HCT116 (cell line): Measurements from ENCODE around the gene GPX1. TPM values are rescaled to one million over a fixed set of nuclear protein-coding genes. Genes with fewer than 3 reads are reported as not detected.
"Not testable (repeated sequence)": the region's sequence is repeated elsewhere in the genome, so short reads cannot be mapped to it uniquely, and the experiment has no call there.

Experiments
- ATAC-seq: fragments of 200-7000 bp; cut with Tn5 transposase; 2 replicates; pipeline ENCODE4 v1.9.1; 2020; ENCODE audit warnings: mild to moderate bottlenecking, moderate library complexity
- BruUV-seq: library from RNA; stranded (reverse); fragments of 400-500 nt; replicated peaks from 2 replicates; lab custom pipeline; 2021; lab: Mats Ljungman, UMichigan
- CTCF ChIA-PET: fragments of 300-600 bp; sonication (Branson Sonifier 250); formaldehyde crosslinking; loops from one replicate; lab custom pipeline; 2021; ENCODE audit warnings: antibody characterized with exemption; lab: Charles Lee
- POLR2A ChIA-PET: fragments of 300-600, 350-600 bp; sonication (Branson Sonifier 250); formaldehyde crosslinking; loops from one replicate; lab custom pipeline; 2021; ENCODE audit warnings: antibody characterized with exemption; lab: Charles Lee
- RAD21 ChIA-PET, 2 experiments: fragments of 300-600 bp; sonication (Branson Sonifier 250); formaldehyde crosslinking; loops; one replicate each; lab custom pipeline; 2023; ENCODE audit warnings: low total read pairs in 2 of 2; ENCODE audit not compliant: uncharacterized antibody in 2 of 2, unreplicated experiment in 2 of 2, low non-redundant PET in 1 of 2; lab: Charles Lee
- DNase-seq: peaks from one replicate; pipeline ENCODE4 v3.0.0-alpha.2; 2010; ENCODE audit warnings: low read depth, low spot score
- H2AFZ ChIP-seq: fragments of 200-600 bp; shearing (Covaris generic), sonication (generic); 2 replicates; pipeline ENCODE4 v1.6.1; 2017; ENCODE audit warnings: low read depth, mixed run types, mixed read lengths, antibody characterized with exemption, low read length; ENCODE audit not compliant: poor library complexity, severe bottlenecking
- H3K27ac ChIP-seq: 2 replicates; pipeline ENCODE4 v1.5.1; 2012; ENCODE audit warnings: low read depth, low read length
- H3K27me3 ChIP-seq: fragments of 200-600 bp; sonication (generic); 2 replicates; pipeline ENCODE4 v1.6.1; 2016; ENCODE audit warnings: mixed run types, low read length, mixed read lengths; ENCODE audit not compliant: insufficient read depth
- H3K36me3 ChIP-seq, 2 experiments: fragments of 200-500 bp in 1 of 2; fragments of 200-600 bp in 1 of 2; sonication (Bioruptor generic) in 1 of 2; sonication (generic) in 1 of 2; 2 replicates each; pipeline versions ENCODE4 v1.5.1 to v1.6.1; 2014 to 2016; ENCODE audit warnings: low read length in 2 of 2, inconsistent platforms in 1 of 2, mixed read lengths in 1 of 2, mixed run types in 1 of 2; ENCODE audit not compliant: insufficient read depth in 2 of 2, control insufficient read depth in 1 of 2
- H3K4me1 ChIP-seq, 2 experiments: fragments of 200-600 bp in 1 of 2; sonication (generic) in 1 of 2; 2 replicates each; pipeline versions ENCODE4 v1.5.1 to v1.6.1; 2012 to 2017; ENCODE audit warnings: low read length in 2 of 2, inconsistent platforms in 1 of 2, mild to moderate bottlenecking in 1 of 2, mixed read lengths in 1 of 2, mixed run types in 1 of 2, moderate library complexity in 1 of 2; ENCODE audit not compliant: insufficient read depth in 2 of 2, control insufficient read depth in 1 of 2
- H3K4me2 ChIP-seq: fragments of 200-600 bp; sonication (generic); 2 replicates; pipeline ENCODE4 v1.6.1; 2017; ENCODE audit warnings: mixed run types, low read length, mixed read lengths
- H3K4me3 ChIP-seq, 2 experiments: fragments of 200-600 bp in 1 of 2; sonication (generic) in 1 of 2; replicated peaks in 1 of 2; 2 replicates each; pipeline ENCODE4 v1.5.1; 2011 to 2016; ENCODE audit warnings: low read length in 2 of 2, control low read depth in 1 of 2, low read depth in 1 of 2, mild to moderate bottlenecking in 1 of 2, mixed read lengths in 1 of 2, mixed run types in 1 of 2
- H3K79me2 ChIP-seq: fragments of 200-600 bp; sonication (generic); 2 replicates; pipeline ENCODE4 v1.6.1; 2017; ENCODE audit warnings: mild to moderate bottlenecking, mixed run types, low read length, moderate library complexity, mixed read lengths; ENCODE audit not compliant: insufficient read depth
- H3K9ac ChIP-seq: fragments of 200-600 bp; sonication (generic); 2 replicates; pipeline ENCODE4 v1.6.1; 2016; ENCODE audit warnings: low read length, mixed read lengths
- H3K9me2 ChIP-seq: fragments of 200-600 bp; sonication (generic), shearing (Covaris generic); 2 replicates; pipeline ENCODE4 v1.6.1; 2017; ENCODE audit warnings: mixed run types, mild to moderate bottlenecking, moderate library complexity; ENCODE audit not compliant: insufficient read depth
- H3K9me3 ChIP-seq, 2 experiments: fragments of 200-500 bp in 1 of 2; fragments of 200-600 bp in 1 of 2; sonication (Bioruptor generic) in 1 of 2; sonication (generic) in 1 of 2; 2 replicates each; pipeline ENCODE4 v1.6.1; 2014 to 2017; ENCODE audit warnings: low read length in 2 of 2, mixed read lengths in 2 of 2, inconsistent platforms in 1 of 2, low read depth in 1 of 2, mild to moderate bottlenecking in 1 of 2, mixed run types in 1 of 2, moderate library complexity in 1 of 2; ENCODE audit not compliant: control insufficient read depth in 1 of 2, insufficient read depth in 1 of 2
- H4K20me1 ChIP-seq: fragments of 200-600 bp; sonication (generic), shearing (Covaris generic); 2 replicates; pipeline ENCODE4 v1.6.1; 2017; ENCODE audit warnings: mixed run types, mild to moderate bottlenecking, moderate library complexity; ENCODE audit not compliant: insufficient read depth
- EGR1 ChIP-seq: IDR thresholded peaks from 2 replicates; pipeline ENCODE4 v1.6.1; 2012; ENCODE audit warnings: low read depth
- ZFX ChIP-seq: fragments of 450-650 bp; IDR thresholded peaks from 2 replicates; pipeline ENCODE4 v1.6.1; 2017
- intact Hi-C: fragments of 100-400 bp; cut with micrococcal nuclease; formaldehyde crosslinking; loops from 2 replicates; pipeline ENCODE4 v1.10.0; 2022
- total RNA-seq: library from RNA; stranded (reverse); gene quantifications from one replicate; pipeline ENCODE4 v1.2.1, GENCODE V29; 2021; ENCODE audit not compliant: unreplicated experiment

The GPX1 gene
- total RNA-seq, 1 experiment from 2014 or later, result 330 TPM

DNA sequence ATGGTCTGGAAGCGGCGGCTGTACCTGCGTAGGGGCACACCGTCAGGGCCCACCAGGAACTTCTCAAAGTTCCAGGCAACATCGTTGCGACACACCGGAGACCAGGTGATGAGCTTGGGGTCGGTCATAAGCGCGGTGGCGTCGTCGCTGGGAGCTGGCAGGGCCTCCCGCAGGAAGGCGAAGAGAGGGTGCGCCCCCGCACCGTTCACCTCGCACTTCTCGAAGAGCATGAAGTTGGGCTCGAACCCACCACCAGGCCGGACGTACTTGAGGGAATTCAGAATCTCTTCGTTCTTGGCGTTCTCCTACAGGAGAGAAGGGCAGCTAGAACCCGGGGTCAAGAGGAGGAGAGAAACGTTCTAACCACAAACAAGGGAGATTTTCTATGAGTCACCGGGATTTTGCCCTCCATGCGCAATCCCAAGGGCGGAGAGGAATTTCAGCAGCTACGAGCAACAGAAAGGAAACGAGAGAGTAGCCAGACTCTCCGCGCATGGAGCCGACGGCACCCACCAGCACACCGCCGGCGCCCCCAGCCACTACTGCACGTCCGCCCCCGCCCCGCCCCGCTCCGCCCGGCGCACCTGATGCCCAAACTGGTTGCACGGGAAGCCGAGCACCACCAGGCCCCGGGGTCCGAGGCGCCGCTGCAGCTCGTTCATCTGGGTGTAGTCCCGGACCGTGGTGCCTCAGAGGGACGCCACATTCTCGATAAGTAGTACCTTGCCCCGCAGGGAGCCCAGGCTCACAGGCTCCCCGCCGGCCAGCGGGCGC is 523 bp downstream of the GPX1 start:
- TSS peak; percentile 82 for BruUV-seq
- H3K9ac ChIP-seq, result peak overlapping the region; percentile 71
- TF ChIP-seq ZFX (peak; percentile 75), EGR1 (0 out of 2 replicates have a peak, but pooled peaks have one; percentile 23)
- TF ChIP-seq, all 23 proteins: peak for 2; not testable (repeated sequence) for 21
- Histone ChIP-seq H3K36me3 (peaks cover 18 to 34% of the 10 kb centered on the region in 2 experiments; a peak in 3 of 4 replicates), H3K79me2 (peaks cover 38% of the 10 kb centered on the region), H3K4me2 (peak overlapping the region; percentile 83), H3K4me3 (peak overlapping the region; percentile 64 to 85), H3K27ac (peak overlapping the region; percentile 99), H3K4me1 (peaks cover 15 to 35% of the 10 kb centered on the region in 2 experiments)
- CTCF ChIA-PET, H3K27me3 ChIP-seq, H2AFZ ChIP-seq, H3K9me3 ChIP-seq, H3K9me2 ChIP-seq, DNase-seq, H4K20me1 ChIP-seq: not testable (repeated sequence)
- ChIA-PET POLR2A (interaction anchor here (2.5 kb wide), 1 partner anchor 18 kb away, joined by 18 read pairs; the partner anchor contains the start of gene USP4), RAD21 (interaction anchor here in 1 of 2 experiments (0.6 kb wide), 1 partner anchor 21 kb away, joined by 3 read pairs; no protein-coding TSS in a partner anchor)
- intact Hi-C loops, result loop anchor here (2.0 to 5.0 kb wide), 2 partner anchors 55 to 185 kb away; partner anchors contain the start of genes KLHDC8B and TCTA
- peak; percentile 4 for ATAC-seq

- H3K9me2 ChIP-seq, ATAC-seq, CTCF ChIA-PET, H3K27me3 ChIP-seq, H3K9me3 ChIP-seq, H2AFZ ChIP-seq, BruUV-seq, DNase-seq, H4K20me1 ChIP-seq: not testable (repeated sequence)
- Histone ChIP-seq H3K79me2 (peaks cover 32% of the 10 kb centered on the region), H3K4me1 (peaks cover 15 to 40% of the 10 kb centered on the region in 2 experiments), H3K27ac (peak overlapping the region; percentile 99), H3K4me3 (peak overlapping the region; percentile 64 to 85), H3K4me2 (peak overlapping the region; percentile 83), H3K9ac (peak overlapping the region; percentile 71), H3K36me3 (peaks cover 14 to 28% of the 10 kb centered on the region in 2 experiments; a peak in 3 of 4 replicates)
- intact Hi-C loops, result loop anchor here (5.0 kb wide), 1 partner anchor 185 kb away; the partner anchor contains the start of gene KLHDC8B
- ChIA-PET POLR2A (interaction anchor here (0.6 to 2.5 kb wide), 2 partner anchors 17 to 21 kb away, joined by 4 to 18 read pairs; partner anchors contain the start of gene USP4), RAD21 (interaction anchor here in 1 of 2 experiments (0.6 kb wide), 1 partner anchor 20 kb away, joined by 3 read pairs; no protein-coding TSS in a partner anchor)
Measured at GRCh38 chr3:49357095-49357442, 1.1 kb downstream of the GPX1 start.
